GM18505 (cell line): ENCODE data around the gene PROCA1.

ENCODE experiments used
- ATAC-seq: cut with Tn5 transposase; IDR thresholded peaks from one replicate; pipeline ENCODE4 v1.9.1; 2021; ENCODE audit not compliant: unreplicated experiment
- POLR2A ChIP-seq: IDR thresholded peaks from 4 replicates; pipeline ENCODE4 v1.6.1; 2011; ENCODE audit warnings: borderline replicate concordance; ENCODE audit not compliant: insufficient read depth, insufficient read length; ENCODE audit errors: extremely low read depth

The PROCA1 gene

DNA sequence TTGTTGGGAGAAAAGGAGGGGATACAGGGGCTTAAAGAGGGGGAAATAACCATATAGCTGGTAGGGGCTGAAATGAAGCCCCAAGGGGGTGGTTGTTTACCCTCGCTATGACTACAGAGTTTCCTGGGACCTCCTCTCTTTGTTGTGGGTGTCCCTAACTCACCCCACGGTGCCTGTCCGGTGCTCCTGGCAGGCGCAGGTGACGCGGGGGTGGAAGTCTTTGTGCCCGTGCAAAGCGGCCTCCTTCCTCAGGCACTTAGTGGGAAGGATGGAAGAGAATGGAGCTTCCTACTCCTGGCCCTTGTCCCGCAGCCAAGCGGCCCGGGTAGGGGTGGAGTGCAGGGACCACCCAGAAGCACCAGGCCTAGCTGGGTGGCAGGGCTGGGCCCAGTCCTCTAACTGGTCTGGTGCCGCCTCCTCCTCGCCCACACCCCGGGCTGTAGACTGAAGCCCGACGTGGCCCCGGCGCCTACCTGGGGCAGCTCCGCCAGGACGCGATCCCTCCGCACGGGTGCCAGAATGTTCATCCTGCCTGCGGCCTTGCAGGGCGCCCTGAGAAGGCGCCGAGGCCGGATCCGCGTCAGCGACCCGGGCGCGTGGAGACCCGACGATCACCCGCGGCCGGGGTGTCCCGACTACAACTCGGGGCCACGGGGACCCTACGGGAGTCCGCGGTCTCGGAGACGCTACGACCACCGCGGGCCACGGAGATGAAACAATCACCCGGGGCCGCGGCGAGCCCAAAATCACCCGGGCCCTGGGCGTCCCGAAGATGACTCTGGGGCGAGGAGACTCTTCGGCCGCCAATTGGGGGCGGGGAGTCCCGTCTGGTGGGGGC, 5.3 kb upstream of the PROCA1 start:
- no peak for ATAC-seq
- peak; percentile 51 for TF ChIP-seq POLR2A

DNA sequence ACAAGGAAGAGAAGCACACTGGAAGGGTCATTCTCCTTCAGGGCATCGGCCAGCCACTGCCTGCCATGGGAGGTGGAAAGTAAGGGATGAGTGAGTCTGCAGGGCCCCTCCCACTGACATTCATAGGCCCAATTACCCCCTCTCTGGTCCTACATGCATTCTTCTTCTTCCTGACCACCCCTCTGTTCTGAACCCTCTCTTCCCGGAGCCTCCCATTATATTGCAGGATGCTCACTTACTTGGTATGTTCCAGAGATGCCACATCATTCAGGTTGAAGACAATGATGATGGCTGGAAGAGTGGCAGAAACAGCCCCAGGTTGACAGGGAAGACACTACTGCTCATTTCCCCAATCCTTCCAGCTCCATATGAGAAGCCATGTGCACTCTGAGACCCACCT, 3.5 kb upstream of the PROCA1 start:
- ATAC-seq = no peak
- TF ChIP-seq POLR2A = no peak

DNA sequence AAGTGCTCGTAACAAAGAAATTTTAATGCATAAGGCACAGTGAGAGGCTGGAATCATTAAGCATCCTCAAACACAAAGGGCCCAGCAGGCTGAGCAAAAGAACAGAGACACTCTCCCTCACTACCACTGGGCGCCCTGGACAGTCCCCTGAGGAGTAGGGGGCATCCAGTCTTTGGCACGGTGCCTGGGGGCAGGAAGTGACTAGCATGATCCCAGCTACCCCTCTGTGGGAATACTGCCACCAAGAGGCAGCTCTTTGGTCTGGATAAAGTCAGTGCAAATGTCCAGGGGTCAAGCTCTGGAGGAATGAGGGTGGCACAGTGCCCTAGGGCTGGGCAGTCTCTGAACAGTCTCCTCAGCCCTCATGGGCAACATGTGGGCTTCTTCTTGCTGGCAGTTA, 2.6 kb upstream of the PROCA1 start:
- TF ChIP-seq POLR2A = no peak
- no peak for ATAC-seq

- TF ChIP-seq POLR2A = no peak
- ATAC-seq = no peak
Observed at GRCh38 chr17:28712705-28713415, 1.2 kb upstream of the PROCA1 start.

DNA sequence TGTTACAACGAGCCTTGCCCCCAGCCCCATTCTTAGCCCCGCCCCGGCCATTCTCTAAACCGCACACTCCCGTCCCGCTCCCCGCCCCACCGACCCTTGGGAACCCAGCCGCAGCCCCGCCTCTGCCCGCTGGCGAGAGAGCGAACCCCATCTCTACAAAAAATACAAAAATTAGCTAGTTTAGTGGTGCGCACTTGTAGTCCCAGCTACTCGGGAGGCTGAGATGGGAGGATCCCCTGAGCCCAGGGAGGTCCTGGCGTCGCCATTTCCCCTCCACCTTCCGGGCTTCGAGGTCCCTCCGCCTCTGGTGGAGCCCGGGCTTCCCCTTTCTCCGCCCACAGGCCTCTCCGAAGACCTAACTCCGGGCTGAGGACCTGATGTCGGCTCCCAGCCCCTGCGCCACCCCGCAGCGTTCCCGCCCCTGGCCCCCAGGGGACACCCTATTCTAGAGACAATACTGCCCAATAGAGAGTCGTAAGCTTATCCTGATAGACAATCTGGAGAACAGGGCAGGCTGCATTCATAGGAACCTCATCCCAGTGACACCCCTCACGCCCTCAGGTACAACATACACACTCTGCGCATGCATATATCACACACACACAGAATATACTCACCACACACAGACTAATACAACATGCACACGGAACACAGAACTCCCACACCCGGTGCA, 480 bp upstream of the PROCA1 start:
- TF ChIP-seq POLR2A = peak; percentile 51
- ATAC-seq = no peak

DNA sequence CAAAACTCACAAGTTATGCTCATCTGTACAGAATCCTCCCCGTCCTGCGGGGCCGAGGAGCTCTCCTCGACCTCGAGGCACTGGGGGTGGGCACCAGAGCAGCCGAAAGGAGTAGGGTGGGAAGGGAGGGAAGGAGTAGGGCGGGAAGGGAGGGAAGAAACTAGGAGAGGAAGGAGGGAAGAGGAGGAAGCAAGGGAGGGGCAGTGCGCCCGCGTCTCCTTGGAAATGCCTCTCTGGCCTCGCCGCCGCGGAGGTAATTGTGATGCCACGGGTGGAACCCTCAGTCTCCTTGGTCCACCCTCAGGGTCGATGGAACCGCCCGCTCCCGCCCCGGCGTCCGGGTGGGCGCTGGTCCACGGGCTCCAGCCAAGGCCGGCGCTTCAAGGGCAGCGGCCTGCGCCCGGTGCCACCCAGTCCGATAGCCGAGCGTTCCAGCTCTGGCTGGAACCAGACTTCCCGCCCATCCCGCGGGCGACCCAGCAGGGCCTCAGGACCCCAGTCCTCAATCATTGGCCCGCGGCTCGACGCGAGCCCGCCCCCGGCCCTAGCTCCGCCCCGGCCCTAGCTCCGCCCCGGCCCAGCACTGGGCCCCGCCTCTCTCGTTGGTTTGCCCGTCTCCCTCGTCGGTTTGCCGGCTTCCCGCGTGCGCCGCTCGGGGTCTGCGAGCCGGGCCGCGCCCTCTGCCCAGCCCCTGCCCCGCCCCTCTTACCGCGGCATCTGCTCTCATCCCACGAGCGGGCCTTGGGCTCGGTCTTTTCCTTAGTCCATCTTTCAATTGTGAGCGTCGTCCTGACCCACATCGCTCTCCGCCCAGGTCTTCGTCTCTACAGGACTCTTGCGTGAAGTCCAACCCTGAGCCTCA, 596 bp downstream of the PROCA1 start:
- ATAC-seq = peak; percentile 80
- TF ChIP-seq POLR2A = peak; percentile 64

GRCh38 chr17:28707339-28707720, 4.4 kb downstream of the PROCA1 start:
- no peak for ATAC-seq
- no peak for TF ChIP-seq POLR2A

GRCh38 chr17:28706471-28707338, 5.0 kb downstream of the PROCA1 start:
- no peak for ATAC-seq
- no peak for TF ChIP-seq POLR2A

- TF ChIP-seq POLR2A = no peak
- ATAC-seq = no peak
Observed at GRCh38 chr17:28705728-28706334, 5.9 kb downstream of the PROCA1 start.

GRCh38 chr17:28705074-28705659, 6.5 kb downstream of the PROCA1 start:
- TF ChIP-seq POLR2A = no peak
- no peak for ATAC-seq

GRCh38 chr17:28704219-28704858, 7.3 kb downstream of the PROCA1 start:
- ATAC-seq = no peak
- TF ChIP-seq POLR2A = no peak
